MM.1S (cell line): ENCODE measurements around the gene OR14A2.
"Not testable (repeated sequence)": the region's sequence is repeated elsewhere in the genome, so short reads cannot be mapped to it uniquely, and the experiment has no call there.

Experiments used
- DNase-seq: peaks from one replicate; pipeline ENCODE4 v3.0.0-alpha.2; 2015
- H2AFZ ChIP-seq: fragments of 300-600 bp; sonication (generic); 2 replicates; pipeline ENCODE4 v1.6.0; 2016; ENCODE audit warnings: antibody characterized with exemption, low read length
- H3F3A ChIP-seq: fragments of 300-600 bp; sonication (generic); 2 replicates; pipeline ENCODE4 v1.6.1; 2016; ENCODE audit warnings: mild to moderate bottlenecking, antibody characterized with exemption, low read length, moderate library complexity, mixed read lengths; ENCODE audit not compliant: insufficient read depth
- H3K27ac ChIP-seq: fragments of 300-600 bp; sonication (generic); 2 replicates; pipeline ENCODE4 v1.5.1; 2016; ENCODE audit warnings: mild to moderate bottlenecking, low read length
- H3K27me3 ChIP-seq: fragments of 300-600 bp; sonication (generic); replicated peaks from 2 replicates; pipeline ENCODE4 v1.6.0; 2016; ENCODE audit warnings: low read length; ENCODE audit not compliant: insufficient read depth
- H3K36me3 ChIP-seq: fragments of 300-600 bp; sonication (generic); replicated peaks from 2 replicates; pipeline ENCODE4 v1.6.1; 2016; ENCODE audit warnings: mild to moderate bottlenecking, low read length, mixed read lengths; ENCODE audit not compliant: insufficient read depth
- H3K4me1 ChIP-seq: fragments of 300-600 bp; sonication (generic); 2 replicates; pipeline ENCODE4 v1.6.1; 2016; ENCODE audit warnings: low read length, mixed read lengths
- H3K4me2 ChIP-seq: fragments of 300-600 bp; sonication (generic); 2 replicates; pipeline ENCODE4 v1.6.0; 2016; ENCODE audit warnings: low read depth, low read length
- H3K4me3 ChIP-seq: fragments of 300-600 bp; sonication (generic); 2 replicates; pipeline ENCODE4 v1.5.1; 2016; ENCODE audit warnings: low read length, mixed read lengths
- H3K79me2 ChIP-seq: fragments of 300-600 bp; sonication (generic); 2 replicates; pipeline ENCODE4 v1.6.1; 2016; ENCODE audit warnings: mixed run types, low read length, mixed read lengths
- H3K9ac ChIP-seq: fragments of 300-600 bp; sonication (generic); 2 replicates; pipeline ENCODE4 v1.6.1; 2016; ENCODE audit warnings: low read length, mixed read lengths
- H3K9me2 ChIP-seq: fragments of 300-600 bp; sonication (generic); replicated peaks from 2 replicates; pipeline ENCODE4 v1.6.1; 2016; ENCODE audit warnings: mild to moderate bottlenecking, low read length, mixed read lengths; ENCODE audit not compliant: insufficient read depth
- H3K9me3 ChIP-seq: fragments of 300-600 bp; sonication (generic); replicated peaks from 2 replicates; pipeline ENCODE4 v1.6.1; 2016; ENCODE audit warnings: mild to moderate bottlenecking, low read length, mixed read lengths; ENCODE audit not compliant: insufficient read depth
- H4K20me1 ChIP-seq: fragments of 300-600 bp; sonication (generic); 2 replicates; pipeline ENCODE4 v1.6.1; 2016; ENCODE audit warnings: mild to moderate bottlenecking, low read length, moderate library complexity, mixed read lengths; ENCODE audit not compliant: insufficient read depth
- EZH2 ChIP-seq: fragments of 300-600 bp; sonication (generic); optimal IDR thresholded peaks from 2 replicates; pipeline ENCODE3; 2017; ENCODE audit warnings: low read depth, mild to moderate bottlenecking, antibody characterized with exemption, low read length, mixed read lengths
- EZH2phosphoT487 ChIP-seq: fragments of 300-600 bp; sonication (generic); IDR thresholded peaks from 2 replicates; pipeline ENCODE4 v1.6.1; 2018; ENCODE audit warnings: antibody characterized with exemption, low read length
- TF ChIP-seq, protein P1 (sequence below): fragments of 300-600 bp; sonication (generic); IDR thresholded peaks from 2 replicates; pipeline ENCODE4 v1.5.1; 2016; ENCODE audit warnings: antibody characterized with exemption, low read length, mixed read lengths

The OR14A2 gene

DNA sequence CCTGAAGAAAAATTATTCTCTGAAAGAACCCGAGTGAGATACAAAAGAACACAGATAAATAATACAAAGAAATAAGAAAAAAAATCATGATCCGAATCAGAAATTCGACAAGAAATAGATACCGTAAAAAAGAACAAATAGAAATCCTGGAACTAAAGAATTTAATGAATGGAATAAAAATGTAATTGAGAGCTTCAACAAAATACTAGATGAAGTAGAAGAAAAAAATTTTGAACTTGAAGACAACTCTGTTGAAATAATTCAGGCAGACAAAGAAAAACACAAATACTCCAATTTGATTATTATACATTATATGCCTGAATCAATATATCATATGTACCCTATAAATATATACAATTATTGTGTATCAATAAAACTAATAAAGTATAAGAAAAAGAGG, 26.7 kb downstream of the OR14A2 start:
- DNase-seq = no peak
- no peaks in the 10 kb centered on the region for H3K36me3 ChIP-seq
- TF ChIP-seq EZH2 = no peak
- TF ChIP-seq, protein P1, sequence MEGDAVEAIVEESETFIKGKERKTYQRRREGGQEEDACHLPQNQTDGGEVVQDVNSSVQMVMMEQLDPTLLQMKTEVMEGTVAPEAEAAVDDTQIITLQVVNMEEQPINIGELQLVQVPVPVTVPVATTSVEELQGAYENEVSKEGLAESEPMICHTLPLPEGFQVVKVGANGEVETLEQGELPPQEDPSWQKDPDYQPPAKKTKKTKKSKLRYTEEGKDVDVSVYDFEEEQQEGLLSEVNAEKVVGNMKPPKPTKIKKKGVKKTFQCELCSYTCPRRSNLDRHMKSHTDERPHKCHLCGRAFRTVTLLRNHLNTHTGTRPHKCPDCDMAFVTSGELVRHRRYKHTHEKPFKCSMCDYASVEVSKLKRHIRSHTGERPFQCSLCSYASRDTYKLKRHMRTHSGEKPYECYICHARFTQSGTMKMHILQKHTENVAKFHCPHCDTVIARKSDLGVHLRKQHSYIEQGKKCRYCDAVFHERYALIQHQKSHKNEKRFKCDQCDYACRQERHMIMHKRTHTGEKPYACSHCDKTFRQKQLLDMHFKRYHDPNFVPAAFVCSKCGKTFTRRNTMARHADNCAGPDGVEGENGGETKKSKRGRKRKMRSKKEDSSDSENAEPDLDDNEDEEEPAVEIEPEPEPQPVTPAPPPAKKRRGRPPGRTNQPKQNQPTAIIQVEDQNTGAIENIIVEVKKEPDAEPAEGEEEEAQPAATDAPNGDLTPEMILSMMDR = no peak
- no peak for TF ChIP-seq EZH2phosphoT487
- no peak overlapping the region for H2AFZ ChIP-seq
- no peaks in the 10 kb centered on the region for H3K9me3 ChIP-seq
- H3K4me2 ChIP-seq = no peak overlapping the region
- no peaks in the 10 kb centered on the region for H3F3A ChIP-seq
- H3K9me2 ChIP-seq = no peaks in the 10 kb centered on the region
- no peak overlapping the region for H3K9ac ChIP-seq
- no peaks in the 10 kb centered on the region for H3K79me2 ChIP-seq
- H3K27me3 ChIP-seq = no peaks in the 10 kb centered on the region
- no peaks in the 10 kb centered on the region for H4K20me1 ChIP-seq
- H3K27ac ChIP-seq = no peak overlapping the region
- H3K4me1 ChIP-seq = no peaks in the 10 kb centered on the region
- no peak overlapping the region for H3K4me3 ChIP-seq

DNA sequence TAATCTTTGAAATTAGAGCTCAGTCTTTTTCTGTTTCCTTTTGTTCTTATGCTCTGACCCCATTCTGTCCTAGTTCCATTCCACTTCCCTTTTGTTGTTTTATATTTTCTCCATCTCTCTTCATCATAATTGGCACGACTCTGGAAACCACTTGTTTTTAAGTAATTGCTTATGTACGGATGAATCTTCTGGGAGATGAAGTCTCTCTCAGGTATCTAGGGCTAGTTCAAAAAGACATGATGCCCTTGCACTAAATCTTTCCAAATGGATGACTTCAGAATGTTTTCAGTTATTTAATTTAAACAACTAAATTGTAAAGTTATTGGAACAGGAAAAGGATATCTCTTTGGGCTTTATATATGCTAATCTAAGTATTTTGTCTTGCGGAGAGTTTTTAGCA, 31.4 kb downstream of the OR14A2 start, which contains the start of gene OR6F1:
Gene OR6F1, minus strand, starts transcription at position 101 of the 400 bp plus-strand sequence. CDS start 3,891 bp downstream, outside the sequence.
- H4K20me1 ChIP-seq = no peaks in the 10 kb centered on the region
- H3F3A ChIP-seq = no peaks in the 10 kb centered on the region
- no peak within 1 kb of the TSS for H2AFZ ChIP-seq
- no peaks in the 10 kb centered on the region for H3K36me3 ChIP-seq
- H3K9ac ChIP-seq = no peak within 1 kb of the TSS
- no peaks in the 10 kb centered on the region for H3K9me2 ChIP-seq
- H3K4me3 ChIP-seq = no peak within 1 kb of the TSS
- H3K79me2 ChIP-seq = no peaks in the 10 kb centered on the region
- H3K27ac ChIP-seq = no peak within 1 kb of the TSS
- H3K4me1 ChIP-seq = no peaks in the 10 kb centered on the region
- no peaks in the 10 kb centered on the region for H3K9me3 ChIP-seq
- no peaks in the 10 kb centered on the region for H3K27me3 ChIP-seq
- no peak for DNase-seq
- no peak within 1 kb of the TSS for H3K4me2 ChIP-seq
- TF ChIP-seq, protein P1 = no peak
- TF ChIP-seq EZH2phosphoT487 = no peak
- no peak for TF ChIP-seq EZH2

DNA sequence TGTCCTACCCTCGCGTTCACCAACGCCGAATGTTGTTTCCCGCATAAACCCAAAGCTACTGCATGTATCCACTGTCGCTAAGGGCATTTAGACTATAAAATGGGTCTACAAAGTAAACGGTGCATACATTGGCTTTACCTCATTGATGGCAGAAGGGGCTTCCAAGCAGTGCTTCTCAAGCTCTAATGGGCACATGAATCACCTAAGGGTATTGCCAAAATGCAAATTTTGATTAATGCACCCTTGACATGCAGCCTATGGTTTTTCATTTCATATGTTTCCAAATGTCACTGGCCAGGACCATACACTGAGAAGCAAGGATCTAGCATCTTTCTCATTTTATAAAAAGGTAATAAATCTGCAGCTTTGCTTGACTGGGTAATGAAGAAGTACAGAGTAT, 34.2 kb downstream of the OR14A2 start:
- Histone ChIP-seq H4K20me1 (no peaks in the 10 kb centered on the region), H3K79me2 (no peaks in the 10 kb centered on the region), H3K9me2 (no peaks in the 10 kb centered on the region), H3F3A (no peaks in the 10 kb centered on the region), H3K9me3 (no peaks in the 10 kb centered on the region), H3K27me3 (no peaks in the 10 kb centered on the region), H3K27ac (no peak overlapping the region), H3K9ac (no peak overlapping the region), H3K36me3 (no peaks in the 10 kb centered on the region), H3K4me3 (no peak overlapping the region), H3K4me1 (no peaks in the 10 kb centered on the region), H3K4me2 (no peak overlapping the region), H2AFZ (no peak overlapping the region)
- TF ChIP-seq EZH2 (no peak), EZH2phosphoT487 (no peak)
- TF ChIP-seq, protein P1 = no peak
- no peak for DNase-seq

DNA sequence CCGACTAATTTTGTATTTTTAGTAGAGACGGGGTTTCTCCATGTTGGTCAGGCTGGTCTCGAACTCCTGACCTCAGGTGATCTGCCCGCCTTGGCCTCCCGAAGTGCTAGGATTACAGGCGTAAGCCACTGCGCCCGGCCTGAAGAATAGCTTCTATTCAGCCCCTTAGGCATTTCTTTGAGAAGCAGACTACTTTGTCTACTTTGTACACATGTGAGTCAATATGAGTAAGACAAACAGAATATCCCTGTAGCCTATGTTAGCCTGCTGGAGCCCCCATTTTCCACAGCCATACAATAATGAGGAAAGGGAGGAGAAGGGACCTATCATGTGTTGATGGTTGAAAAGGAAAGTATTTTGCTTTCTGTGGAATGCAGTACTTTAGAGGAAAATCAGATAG, 37.3 kb downstream of the OR14A2 start:
- not testable (repeated sequence) for DNase-seq, H2AFZ ChIP-seq, H3K4me2 ChIP-seq, H3K9ac ChIP-seq, H3K4me1 ChIP-seq, H3K36me3 ChIP-seq, H4K20me1 ChIP-seq, H3K9me2 ChIP-seq, H3K4me3 ChIP-seq, H3K9me3 ChIP-seq, H3K27ac ChIP-seq, H3K79me2 ChIP-seq, H3K27me3 ChIP-seq, H3F3A ChIP-seq
